H1 (cell line): ENCODE measurements around the gene E2F8. TPM values are rescaled to one million over a fixed set of nuclear protein-coding genes. Genes with fewer than 3 reads are reported as not detected.

Experiments
- CTCF ChIA-PET: fragments of 300-600 bp; sonication (Branson Sonifier 250); formaldehyde crosslinking; loops from one replicate; lab custom pipeline; 2021; ENCODE audit not compliant: partially characterized antibody; lab: Charles Lee
- POLR2A ChIA-PET: fragments of 300-600 bp; sonication (Branson Sonifier 250); formaldehyde crosslinking; loops from one replicate; lab custom pipeline; 2021; ENCODE audit warnings: inconsistent platforms; ENCODE audit not compliant: partially characterized antibody; lab: Charles Lee
- DNase-seq, 2 experiments: peaks; one replicate each; pipeline versions ENCODE4 v3.0.0 to v3.0.0-alpha.2; 2010 to 2022; ENCODE audit warnings: low spot score in 2 of 2, low read depth in 1 of 2, mixed read lengths in 1 of 2
- FAIRE-seq: peaks from 2 replicates; lab custom pipeline; 2011; peaks lifted over from hg19 to GRCh38; lab: Jason Lieb, UNC
- H2AFZ ChIP-seq: 2 replicates; pipeline ENCODE4 v1.8.1; 2012; ENCODE audit warnings: low read length, inconsistent platforms
- H2AK5ac ChIP-seq: 2 replicates; pipeline ENCODE4 v1.6.1; 2013; ENCODE audit warnings: low read depth, low read length
- H2BK120ac ChIP-seq: replicated peaks from 2 replicates; pipeline ENCODE3; 2013; ENCODE audit warnings: low read depth, low read length, inconsistent platforms
- H2BK12ac ChIP-seq: 2 replicates; pipeline ENCODE4 v1.6.1; 2013; ENCODE audit warnings: low read depth, low read length
- H2BK15ac ChIP-seq: 2 replicates; pipeline ENCODE4 v1.6.1; 2013; ENCODE audit warnings: low read length
- H2BK20ac ChIP-seq: 2 replicates; pipeline ENCODE4 v1.6.1; 2013; ENCODE audit warnings: low read length
- H2BK5ac ChIP-seq: 2 replicates; pipeline ENCODE4 v1.6.1; 2013; ENCODE audit warnings: low read depth, low read length
- H3K14ac ChIP-seq: 2 replicates; pipeline ENCODE4 v1.6.1; 2013; ENCODE audit warnings: inconsistent platforms; ENCODE audit not compliant: insufficient read length
- H3K18ac ChIP-seq: 2 replicates; pipeline ENCODE4 v1.6.1; 2013; ENCODE audit warnings: low read length; ENCODE audit errors: extremely low read depth
- H3K23ac ChIP-seq: 2 replicates; pipeline ENCODE4 v1.6.1; 2013; ENCODE audit warnings: inconsistent platforms; ENCODE audit not compliant: insufficient read length
- H3K23me2 ChIP-seq: 2 replicates; pipeline ENCODE4 v1.6.1; 2013; ENCODE audit warnings: low read depth, low read length
- H3K27ac ChIP-seq: 2 replicates; pipeline ENCODE4 v1.6.1; 2011; ENCODE audit warnings: low read depth, low read length, inconsistent platforms
- H3K27me3 ChIP-seq, 4 experiments: replicated peaks in 1 of 4; 1 replicate in 1 of 4; 2 replicates in 3 of 4; pipeline versions ENCODE4 v1.6.1 to v1.8.1; 2011 to 2013; ENCODE audit warnings: low read length in 3 of 4, mild to moderate bottlenecking in 3 of 4, inconsistent platforms in 2 of 4, mixed read lengths in 2 of 4, moderate library complexity in 1 of 4; ENCODE audit not compliant: control insufficient read depth in 3 of 4, insufficient read depth in 3 of 4; ENCODE audit errors: extremely low read depth in 1 of 4
- H3K36me3 ChIP-seq, 4 experiments: 2 replicates each; pipeline versions ENCODE4 v1.6.1 to v1.8.1; 2011 to 2013; ENCODE audit warnings: mild to moderate bottlenecking in 4 of 4, low read length in 3 of 4, moderate library complexity in 2 of 4, control low read depth in 1 of 4, inconsistent platforms in 1 of 4; ENCODE audit not compliant: insufficient read depth in 4 of 4, control insufficient read depth in 2 of 4
- H3K4ac ChIP-seq: replicated peaks from 2 replicates; pipeline ENCODE3; 2013; ENCODE audit warnings: low read length, low read depth, mixed read lengths, inconsistent platforms; ENCODE audit not compliant: insufficient read length
- H3K4me1 ChIP-seq, 4 experiments: replicated peaks in 1 of 4; 1 replicate in 1 of 4; 2 replicates in 3 of 4; pipeline versions ENCODE4 v1.6.1 to v1.8.1; 2011 to 2013; ENCODE audit warnings: low read length in 3 of 4, inconsistent platforms in 2 of 4, mixed read lengths in 1 of 4; ENCODE audit not compliant: insufficient read depth in 4 of 4, control insufficient read depth in 3 of 4
- H3K4me2 ChIP-seq, 2 experiments: 2 replicates each; pipeline versions ENCODE4 v1.6.1 to v1.8.1; 2011 to 2013; ENCODE audit warnings: low read depth in 2 of 2, low read length in 2 of 2, control low read depth in 1 of 2, inconsistent platforms in 1 of 2, mild to moderate bottlenecking in 1 of 2; ENCODE audit not compliant: insufficient read depth in 1 of 2
- H3K4me3 ChIP-seq, 4 experiments: fragments of 200-600, 300-600 bp in 1 of 4; sonication (generic), shearing (Covaris generic), sonication (Bioruptor Twin) in 1 of 4; 2 replicates each; pipeline versions ENCODE4 v1.5.1 to v1.8.1; 2011 to 2016; ENCODE audit warnings: low read length in 4 of 4, low read depth in 3 of 4, control low read depth in 2 of 4, inconsistent platforms in 2 of 4, mild to moderate bottlenecking in 2 of 4, mixed read lengths in 1 of 4, moderate library complexity in 1 of 4; ENCODE audit not compliant: insufficient read depth in 2 of 4; ENCODE audit errors: extremely low read depth in 1 of 4
- H3K56ac ChIP-seq: replicated peaks from 2 replicates; pipeline ENCODE3; 2013; ENCODE audit warnings: low read depth, mild to moderate bottlenecking, mixed read lengths, low read length, inconsistent platforms; ENCODE audit not compliant: insufficient read length
- H3K79me1 ChIP-seq: 2 replicates; pipeline ENCODE4 v1.6.1; 2013; ENCODE audit warnings: low read depth, low read length, control low read depth
- H3K79me2 ChIP-seq, 2 experiments: 2 replicates each; pipeline versions ENCODE4 v1.6.1 to v1.8.1; 2012 to 2013; ENCODE audit warnings: low read length in 2 of 2, mild to moderate bottlenecking in 2 of 2, inconsistent platforms in 1 of 2; ENCODE audit not compliant: insufficient read depth in 2 of 2, control insufficient read depth in 1 of 2
- H3K9ac ChIP-seq, 4 experiments: replicated peaks in 1 of 4; 1 replicate in 1 of 4; 2 replicates in 3 of 4; pipeline versions ENCODE4 v1.6.1 to v1.8.1; 2011 to 2013; ENCODE audit warnings: low read depth in 3 of 4, low read length in 3 of 4, control low read depth in 2 of 4, mild to moderate bottlenecking in 2 of 4, moderate library complexity in 2 of 4, inconsistent platforms in 1 of 4; ENCODE audit errors: extremely low read depth in 1 of 4
- H3K9me3 ChIP-seq, 2 experiments: 2 replicates each; pipeline versions ENCODE4 v1.6.1 to v1.8.1; 2012 to 2013; ENCODE audit warnings: mild to moderate bottlenecking in 2 of 2, moderate library complexity in 2 of 2, control low read depth in 1 of 2, inconsistent platforms in 1 of 2, low read depth in 1 of 2, low read length in 1 of 2, mixed read lengths in 1 of 2; ENCODE audit not compliant: insufficient read depth in 2 of 2
- H4K20me1 ChIP-seq, 2 experiments: replicated peaks in 1 of 2; 2 replicates each; pipeline versions ENCODE3 to v1.8.1; 2011 to 2013; ENCODE audit warnings: inconsistent platforms in 2 of 2, low read length in 2 of 2, mild to moderate bottlenecking in 1 of 2; ENCODE audit not compliant: insufficient read depth in 2 of 2, control insufficient read depth in 1 of 2
- H4K5ac ChIP-seq: 2 replicates; pipeline ENCODE4 v1.6.1; 2013; ENCODE audit warnings: low read length, low read depth, mixed read lengths, inconsistent platforms; ENCODE audit not compliant: insufficient read length
- H4K8ac ChIP-seq: 2 replicates; pipeline ENCODE4 v1.8.0; 2013; ENCODE audit warnings: mild to moderate bottlenecking, moderate library complexity, low read length, inconsistent platforms; ENCODE audit not compliant: insufficient read depth; ENCODE audit errors: extremely low read depth
- H4K91ac ChIP-seq: replicated peaks from 2 replicates; pipeline ENCODE3; 2013; ENCODE audit warnings: low read length, mixed read lengths, inconsistent platforms; ENCODE audit not compliant: insufficient read length
- YY1 ChIP-seq: IDR thresholded peaks from 2 replicates; pipeline ENCODE4 v1.6.1; 2011; ENCODE audit warnings: low read depth, mild to moderate bottlenecking, low read length
- WGBS, 2 experiments: shearing (Covaris generic) in 1 of 2; methylation state at CpG; one replicate each; pipeline versions ENCODE4 v1.1.6 to v1.1.7; 2013 to 2015; ENCODE audit warnings: low lambda C conversion rate in 2 of 2, mixed read lengths in 2 of 2, inconsistent platforms in 1 of 2, low coverage in 1 of 2, missing lambda C conversion rate in 1 of 2; ENCODE audit not compliant: insufficient replicate concordance in 2 of 2, insufficient coverage in 1 of 2, insufficient read length in 1 of 2; ENCODE audit errors: extremely low coverage in 1 of 2, missing lambda C conversion rate in 1 of 2; 5-methylcytosine and 5-hydroxymethylcytosine counted together
- polyA plus RNA-seq, 7 experiments: library from polyadenylated mRNA; depleted of rRNA in 3 of 7; stranded (reverse) in 5 of 7; unstranded in 2 of 7; fragments of >200 nt in 5 of 7; fragments of 200-250 nt in 2 of 7; gene quantifications; 1 replicate in 5 of 7; 2 replicates in 1 of 7; 4 replicates in 1 of 7; pipeline versions ENCODE4 v1.2.1 to v1.2.3, GENCODE V29; 2011 to 2013; ENCODE audit warnings: missing spikeins in 2 of 7, mixed read lengths in 2 of 7
- total RNA-seq: library from RNA; stranded (reverse); fragmentation: NEBNext Ultra II Directional; extraction: Animal tissue kit (Norgen Biotek cat#: 25700); gene quantifications from 2 replicates; pipeline ENCODE4 v1.2.1, GENCODE V29; 2021
- TF ChIP-seq, protein P1 (sequence below): IDR thresholded peaks from 2 replicates; pipeline ENCODE4 v1.6.1; 2011; ENCODE audit warnings: low read depth, mild to moderate bottlenecking, low read length; ENCODE audit not compliant: insufficient read depth

E2F8 gene
- total and polyA plus RNA-seq, 2 of the 8 experiments (the other 6 are each of a cell fraction or from before 2014, with no cell fraction given) = 5.4 to 11.4 TPM

GRCh38 chr11:19237813-19238212 is 2.9 kb downstream of the E2F8 start:
- 91% methylated on average over 5 of the region's 5 CpGs; no CpG with 5 or more reads in 1 of the 2 experiments for WGBS, 2 experiments
- Histone ChIP-seq H3K79me1 (no peaks in the 10 kb centered on the region), H3K4me2 (no peak overlapping the region), H3K4me3 (no peak overlapping the region), H2AFZ (no peak overlapping the region), H2BK5ac (no peak overlapping the region), H4K20me1 (peaks cover 0 to 2% of the 10 kb centered on the region in 2 experiments), H3K4me1 (peaks cover 0 to 5% (median 3%) of the 10 kb centered on the region in 4 experiments; a peak in 3 of 7 replicates), H2BK12ac (no peak overlapping the region), H2BK120ac (no peak overlapping the region), H3K27ac (no peak overlapping the region), H3K23ac (no peak overlapping the region), H3K18ac (no peak overlapping the region), H3K56ac (no peak overlapping the region), H2BK20ac (no peak overlapping the region), H3K14ac (no peak overlapping the region), H3K36me3 (peaks cover 0 to 19% (median 15%) of the 10 kb centered on the region in 4 experiments; a peak in 6 of 8 replicates), H3K27me3 (peaks cover 2 to 10% (median 7%) of the 10 kb centered on the region in 4 experiments; a peak in 6 of 7 replicates), H2AK5ac (no peak overlapping the region), H3K79me2 (no peaks in the 10 kb centered on the region), H3K9ac (no peak overlapping the region), H3K9me3 (no peaks in the 10 kb centered on the region), H2BK15ac (no peak overlapping the region), H4K5ac (no peak overlapping the region), H4K8ac (no peak overlapping the region), H4K91ac (no peak overlapping the region), H3K4ac (no peak overlapping the region), H3K23me2 (peaks cover 13% of the 10 kb centered on the region)
- no peak for FAIRE-seq
- CTCF ChIA-PET = no interaction called here
- POLR2A ChIA-PET = no interaction called here
- DNase-seq = no peak
- TF ChIP-seq, protein P1, sequence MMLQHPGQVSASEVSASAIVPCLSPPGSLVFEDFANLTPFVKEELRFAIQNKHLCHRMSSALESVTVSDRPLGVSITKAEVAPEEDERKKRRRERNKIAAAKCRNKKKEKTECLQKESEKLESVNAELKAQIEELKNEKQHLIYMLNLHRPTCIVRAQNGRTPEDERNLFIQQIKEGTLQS = no peak
- TF ChIP-seq YY1 = no peak
